HG02852 (cell line): Measurements from ENCODE around the gene GDF2.

Source experiments
- ATAC-seq: cut with Tn5 transposase; IDR thresholded peaks from one replicate; pipeline ENCODE4 v1.9.1; 2021; ENCODE audit warnings: mild to moderate bottlenecking, moderate library complexity; ENCODE audit not compliant: unreplicated experiment

Gene GDF2

DNA sequence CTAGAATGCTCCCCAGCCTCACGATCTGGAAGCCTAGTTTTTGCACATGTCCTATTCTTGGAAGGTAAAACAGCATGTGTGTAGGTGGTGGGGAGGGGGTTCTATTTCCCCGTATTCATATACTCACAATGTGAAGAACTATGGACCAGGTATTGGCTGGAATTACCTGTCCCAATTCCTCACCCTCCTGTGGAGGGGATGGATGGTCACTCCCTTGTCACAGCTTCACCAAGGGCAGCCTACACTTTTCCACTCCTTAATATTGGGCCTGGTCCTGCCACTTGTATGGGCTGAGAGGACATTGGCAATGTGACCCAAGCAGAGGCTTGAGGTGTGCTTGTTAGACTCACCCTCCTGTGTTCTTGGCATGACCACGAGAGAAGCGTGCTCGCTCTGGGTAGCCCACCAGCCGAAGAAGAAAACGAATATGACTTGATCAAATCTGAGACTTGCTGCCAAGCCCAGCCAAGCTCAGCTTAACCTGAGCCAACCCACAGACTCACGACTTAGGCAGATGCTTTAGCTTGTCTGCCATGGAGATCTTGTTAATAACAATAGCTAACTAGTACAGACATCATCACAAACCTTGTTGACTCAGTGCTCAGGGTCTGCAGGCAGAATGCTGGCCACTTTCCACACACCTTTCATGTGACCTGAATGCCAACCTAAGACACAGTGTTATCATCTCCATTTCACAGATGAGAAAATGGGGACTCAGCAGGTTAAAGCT lies 44.6 kb downstream of the GDF2 start:
- ATAC-seq = no peak

DNA sequence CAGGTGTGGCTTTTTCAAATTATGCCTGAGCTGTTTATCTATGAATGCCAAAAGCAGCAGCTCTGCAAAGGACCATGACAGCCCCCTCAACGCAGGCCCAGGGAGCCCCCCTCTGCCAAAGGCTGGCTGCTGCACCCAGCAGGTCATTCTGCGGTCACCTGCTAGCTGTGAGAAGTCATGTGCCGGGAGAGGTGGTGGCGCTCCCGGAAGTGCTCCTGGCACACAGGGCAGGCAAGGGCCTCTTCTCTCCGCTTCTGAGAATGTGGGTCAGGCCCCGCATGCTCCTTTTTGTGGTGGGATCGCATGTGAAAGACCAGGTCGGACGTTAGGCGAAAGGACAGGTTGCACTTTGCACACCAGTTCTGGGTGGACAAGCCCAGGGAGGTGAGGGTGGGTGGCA lies 45.4 kb downstream of the GDF2 start:
- ATAC-seq = no peak

DNA sequence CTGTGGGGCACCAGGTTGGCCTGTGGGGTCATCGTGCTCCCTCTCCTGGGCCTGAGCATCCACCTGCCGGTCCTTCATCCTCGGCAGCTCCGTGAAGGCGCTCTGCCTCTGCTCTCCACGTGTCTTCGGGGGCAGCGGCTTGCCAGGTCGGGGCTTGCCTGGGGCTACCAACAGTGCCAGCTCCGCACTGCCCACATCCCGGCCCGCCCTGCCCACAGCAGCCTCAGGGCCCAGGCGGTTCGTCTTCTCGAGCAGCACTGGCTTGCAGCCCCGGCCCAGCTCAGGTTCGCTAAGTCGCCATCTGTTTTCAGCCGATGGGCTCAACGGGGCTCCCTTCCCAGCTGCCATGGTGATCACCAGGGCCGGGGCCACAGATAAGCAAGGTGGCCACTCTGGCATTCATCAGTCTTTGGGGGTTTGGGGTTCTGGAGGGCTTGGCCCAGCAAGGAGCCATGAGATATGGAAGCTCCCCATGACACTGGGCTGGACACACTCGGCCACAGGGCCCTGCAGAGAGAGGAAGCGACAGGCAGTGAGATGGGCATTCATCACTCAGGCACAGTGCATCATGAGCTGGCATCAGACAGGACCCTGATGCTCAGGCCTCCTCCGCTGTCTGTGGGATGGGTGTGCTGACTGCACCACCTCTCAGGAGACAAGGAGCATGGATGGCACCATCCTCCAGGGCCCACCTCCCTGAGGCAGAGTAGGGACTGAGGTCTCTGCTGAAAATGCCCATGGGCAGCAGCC lies 46.4 kb downstream of the GDF2 start:
- ATAC-seq = no peak

- ATAC-seq = no peak
Observed at GRCh38 chr10:47369251-47369894, 47.1 kb downstream of the GDF2 start.

DNA sequence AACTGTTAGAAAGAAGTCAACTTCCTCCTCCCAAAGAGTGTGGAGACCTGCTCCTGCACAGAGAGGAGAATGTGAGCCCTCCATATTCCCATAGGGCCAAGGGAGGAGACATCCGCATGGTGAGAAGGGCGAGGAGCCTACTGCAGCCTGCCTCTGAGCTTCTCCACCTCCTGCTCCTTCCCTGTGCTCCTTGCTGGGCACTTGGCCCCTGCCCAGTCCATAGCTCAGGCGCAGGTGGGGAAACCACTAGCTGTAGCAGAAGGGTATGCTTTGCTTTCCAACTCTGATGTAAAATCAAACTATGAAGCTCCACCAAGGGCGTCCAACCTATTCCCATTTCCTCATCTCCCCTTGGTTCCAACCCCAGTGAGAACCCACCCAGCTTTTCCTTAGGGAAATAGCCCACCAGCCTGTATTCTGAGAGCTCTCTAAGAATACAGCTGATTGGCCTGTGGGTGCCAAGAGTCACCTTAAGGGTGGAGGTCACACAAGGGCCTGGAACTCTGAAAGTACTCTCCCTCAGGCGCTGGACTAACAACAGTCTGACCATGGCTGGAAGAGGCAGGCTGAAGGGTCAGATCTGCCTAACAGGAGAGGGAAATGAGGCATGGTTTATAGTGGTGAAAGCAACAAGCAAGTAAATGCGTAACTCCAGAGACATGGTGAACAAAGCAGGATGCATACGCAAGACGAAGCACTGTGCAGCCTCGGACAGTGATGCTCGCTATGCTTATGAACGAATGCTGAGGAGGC lies 47.9 kb downstream of the GDF2 start:
- ATAC-seq = no peak

DNA sequence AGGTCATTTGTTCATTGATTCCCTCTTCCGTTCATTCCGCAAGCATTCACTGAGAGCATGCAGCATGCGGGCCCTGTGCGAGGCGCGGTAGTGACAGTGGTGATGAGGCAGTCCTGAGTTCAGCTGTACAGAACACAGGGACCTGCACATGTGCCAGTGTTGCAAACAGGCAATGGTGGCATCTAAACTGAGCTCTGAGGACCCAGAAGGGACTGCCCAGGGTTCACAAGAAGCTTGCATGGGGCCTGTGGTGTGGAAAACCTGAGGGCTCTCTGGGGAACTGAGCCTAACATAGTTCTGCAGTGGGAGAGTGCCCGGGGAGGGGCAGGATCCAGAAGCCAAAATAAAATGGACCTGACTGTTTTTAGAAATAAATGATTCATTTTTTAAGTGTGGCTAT lies 48.6 kb downstream of the GDF2 start:
- no peak for ATAC-seq

DNA sequence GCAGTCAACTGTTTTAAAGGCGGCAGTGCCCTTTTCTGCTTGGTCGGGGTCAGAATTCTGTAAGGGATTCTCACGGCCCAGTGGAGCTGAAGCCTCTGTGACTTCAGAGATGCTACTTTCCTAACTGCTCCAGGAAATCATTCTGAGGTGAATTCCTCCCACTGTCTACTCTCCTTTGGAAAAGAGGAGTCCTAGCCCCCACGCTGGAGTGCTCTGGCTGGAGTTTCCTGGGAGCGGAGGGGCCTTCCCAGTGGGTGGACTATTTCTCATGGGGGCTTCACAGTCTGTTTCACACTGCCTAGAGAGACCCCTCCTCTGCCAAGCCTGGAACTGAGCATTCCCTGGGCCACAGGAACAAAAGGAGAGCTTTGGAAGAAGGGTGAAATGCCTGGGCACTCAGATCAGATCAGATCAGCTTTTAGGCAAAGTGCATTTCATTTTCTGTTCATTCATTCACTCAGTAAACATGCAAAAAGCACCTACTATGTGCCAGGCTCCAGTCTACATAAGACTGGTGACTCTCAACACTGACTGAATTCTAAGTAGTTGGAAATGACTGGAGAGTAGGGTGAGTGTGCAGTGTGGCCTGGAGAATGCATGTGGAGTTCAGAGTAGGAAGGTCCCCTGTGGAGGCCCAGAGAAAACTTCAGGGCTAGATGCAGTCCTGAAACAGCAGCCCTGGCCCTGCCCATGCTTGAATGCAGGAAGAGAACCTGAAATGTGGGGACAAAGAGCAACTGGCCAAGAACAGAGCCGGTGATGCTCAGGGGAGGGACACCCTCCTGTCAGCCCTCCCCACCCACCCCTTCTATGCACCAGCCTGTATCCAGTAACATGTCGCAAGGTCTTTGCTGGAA lies 49.6 kb downstream of the GDF2 start:
- ATAC-seq = no peak

- no peak for ATAC-seq
Observed at GRCh38 chr10:47372726-47373125, 50.5 kb downstream of the GDF2 start.

DNA sequence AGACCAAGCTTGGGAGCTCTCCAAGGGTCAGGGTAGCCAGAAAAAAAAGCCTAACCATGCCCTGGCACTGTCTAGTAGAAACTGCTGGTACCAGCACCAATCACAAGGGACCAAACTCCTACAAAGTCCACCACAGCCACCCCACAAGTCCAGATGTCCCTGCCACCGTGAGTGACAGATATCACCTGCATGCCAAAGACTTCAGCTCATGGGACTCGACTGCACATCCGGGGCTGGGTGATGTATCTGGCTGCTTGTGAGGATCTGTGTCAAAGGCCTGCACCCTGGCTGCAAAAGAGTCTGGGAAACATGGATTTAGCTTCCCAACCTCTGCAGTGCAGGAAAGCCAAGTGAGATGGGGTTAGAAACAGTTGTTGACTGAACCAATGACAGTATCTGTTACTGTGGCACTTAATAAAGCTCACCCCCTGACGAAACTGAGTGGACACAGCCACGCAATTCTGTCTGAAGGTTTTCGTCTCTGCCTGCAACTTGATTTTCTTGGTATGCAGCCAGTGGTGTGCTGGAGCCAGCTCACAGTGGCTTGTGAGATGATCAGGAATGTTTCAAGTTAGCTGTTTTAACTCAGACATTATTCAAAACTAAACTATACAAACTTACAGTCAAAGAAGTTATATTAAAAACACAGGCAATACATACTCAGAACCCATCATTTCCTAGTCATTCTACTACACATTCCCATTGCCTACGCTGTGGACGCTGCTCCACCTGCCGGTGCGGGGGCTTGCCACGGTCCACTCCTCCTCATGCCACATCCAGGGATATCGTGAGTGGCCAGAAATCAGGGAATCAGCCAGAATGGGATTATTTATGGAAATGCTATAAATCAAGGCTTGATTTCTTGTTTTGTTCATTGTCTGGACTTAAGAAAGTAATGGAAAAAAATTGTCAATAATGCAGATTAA lies 52.6 kb downstream of the GDF2 start:
- ATAC-seq = no peak

DNA sequence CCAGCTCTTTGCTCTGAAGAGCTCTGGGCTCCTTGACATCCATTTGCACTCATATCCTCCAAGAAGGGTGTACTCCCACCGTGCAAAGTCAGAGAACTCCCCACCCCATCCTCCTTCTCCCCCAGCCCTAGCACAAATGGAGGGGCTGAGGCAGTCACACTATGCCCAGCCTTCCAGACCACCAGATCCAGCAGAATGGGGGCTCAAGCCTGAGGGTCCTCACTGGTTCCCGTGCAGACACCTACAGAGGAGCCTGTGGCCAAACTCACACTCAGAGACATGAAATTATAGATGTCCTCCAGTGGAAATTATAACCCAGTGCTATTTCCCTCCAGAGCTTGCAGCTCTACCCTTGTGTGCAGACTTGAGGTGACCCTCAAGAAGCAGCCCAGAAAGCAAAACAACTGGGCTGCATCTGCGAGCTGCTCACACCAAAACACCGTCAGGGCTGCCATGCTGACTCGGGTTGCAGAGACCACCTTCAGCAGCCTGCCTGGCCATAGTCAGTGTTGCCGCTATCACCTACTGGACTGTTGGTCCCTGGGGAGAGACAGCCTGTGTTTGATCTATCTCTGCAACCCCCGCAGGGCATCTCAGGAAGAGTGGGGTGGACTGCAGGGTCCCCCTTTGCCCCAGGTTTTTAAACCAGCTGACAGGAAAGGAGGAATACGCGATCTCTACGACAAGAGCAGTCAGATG lies 54.4 kb downstream of the GDF2 start:
- no peak for ATAC-seq
